Lung microvascular endothelial cell (primary cell): Measurements from ENCODE around the gene ATP10A. TPM values are rescaled to one million over a fixed set of nuclear protein-coding genes. Genes with fewer than 3 reads are reported as not detected.

Experiments used
- DNase-seq, 2 donors: peaks; one replicate each; pipeline versions ENCODE4 v3.0.0 to v3.0.0-alpha.2; 2010; ENCODE audit warnings: low read depth in 2 of 2
- total RNA-seq: library from RNA; depleted of rRNA; stranded (reverse); fragments of >200 nt; gene quantifications from 2 replicates; pipeline ENCODE4 v1.2.1, GENCODE V29; 2014

ATP10A gene
- total RNA-seq, 1 donor from 2014 or later, result not detected

DNA sequence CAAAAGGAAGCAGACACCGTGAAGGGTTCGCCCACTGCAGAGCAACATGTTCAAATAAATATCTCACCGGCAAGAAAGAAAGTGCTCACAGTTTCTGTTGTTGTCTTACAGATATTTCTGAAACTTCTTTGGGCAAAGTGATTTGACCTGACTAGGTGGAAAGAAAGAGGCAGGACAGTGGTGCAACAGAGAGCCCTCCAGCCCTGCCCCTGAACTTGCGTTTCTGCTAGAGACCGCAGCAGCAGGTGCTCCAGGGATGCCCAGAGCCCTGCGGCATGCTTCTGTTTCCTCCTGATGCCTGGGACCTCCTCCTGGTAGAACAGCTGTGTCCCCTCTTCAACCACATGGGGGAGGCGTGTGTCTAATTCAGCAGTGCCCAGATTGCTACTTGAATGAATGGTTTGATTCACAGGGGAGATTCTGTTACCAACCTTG lies 123.4 kb downstream of the ATP10A start:
- DNase-seq, result no peak

DNA sequence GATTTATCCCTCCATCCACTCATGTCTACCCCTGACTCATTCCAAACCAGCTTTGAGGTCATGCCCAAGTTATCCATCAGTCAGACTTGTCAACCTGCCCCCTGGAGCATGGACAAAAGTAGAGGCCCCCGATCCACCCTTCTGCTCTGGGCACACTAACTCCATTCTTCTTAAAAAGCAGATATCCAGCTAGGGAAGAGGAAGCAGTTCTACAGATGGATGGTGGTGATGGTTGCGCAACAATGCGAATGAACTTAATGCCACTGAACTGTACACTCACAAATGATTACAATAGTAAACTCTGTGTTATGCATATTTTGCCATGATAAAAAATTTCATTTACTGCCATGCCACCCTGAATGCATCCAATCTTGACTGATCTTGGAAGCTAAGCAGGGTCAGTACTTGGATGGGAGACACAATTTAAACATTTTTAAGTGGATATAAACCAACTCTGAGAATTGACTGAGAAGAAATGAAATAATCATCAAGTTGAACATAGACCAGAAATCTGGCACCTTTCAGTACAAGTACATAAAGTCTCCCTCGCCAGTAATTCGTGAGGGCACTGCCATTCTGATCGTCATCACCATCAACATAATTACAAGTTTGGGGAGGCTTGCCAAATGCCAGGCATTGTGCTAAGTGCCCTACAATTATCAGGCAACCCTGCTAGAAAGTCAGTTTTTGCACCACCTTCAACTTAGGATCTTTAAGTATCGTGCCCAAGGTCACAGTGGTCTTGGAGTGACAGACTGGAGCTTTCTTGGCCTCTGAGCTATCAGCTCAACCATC lies 124.8 kb downstream of the ATP10A start:
- DNase-seq, result no peak

DNA sequence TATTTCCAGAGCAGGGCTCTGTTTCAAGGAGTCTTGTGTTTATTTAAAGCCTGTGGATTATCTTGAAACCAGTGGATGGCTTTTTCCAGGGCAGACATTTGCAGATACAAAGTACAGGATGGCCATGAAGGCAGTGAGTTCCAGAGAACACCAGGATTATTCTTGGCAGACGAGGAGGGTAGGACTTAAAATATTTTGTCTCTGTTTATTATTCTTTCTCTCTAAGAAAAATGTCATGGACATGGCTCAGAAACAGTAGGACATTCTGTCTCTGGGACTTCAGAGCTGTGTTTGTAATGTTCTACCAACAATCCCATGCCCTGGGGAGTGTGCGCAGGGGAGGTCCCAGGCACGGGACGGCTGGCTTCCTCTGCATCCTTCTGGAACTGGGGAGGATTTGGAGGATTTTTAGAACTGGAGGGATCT lies 125.9 kb downstream of the ATP10A start:
- DNase-seq, result no peak

GRCh38 chr15:25736461-25736860 lies 126.7 kb downstream of the ATP10A start:
- no peak for DNase-seq

DNA sequence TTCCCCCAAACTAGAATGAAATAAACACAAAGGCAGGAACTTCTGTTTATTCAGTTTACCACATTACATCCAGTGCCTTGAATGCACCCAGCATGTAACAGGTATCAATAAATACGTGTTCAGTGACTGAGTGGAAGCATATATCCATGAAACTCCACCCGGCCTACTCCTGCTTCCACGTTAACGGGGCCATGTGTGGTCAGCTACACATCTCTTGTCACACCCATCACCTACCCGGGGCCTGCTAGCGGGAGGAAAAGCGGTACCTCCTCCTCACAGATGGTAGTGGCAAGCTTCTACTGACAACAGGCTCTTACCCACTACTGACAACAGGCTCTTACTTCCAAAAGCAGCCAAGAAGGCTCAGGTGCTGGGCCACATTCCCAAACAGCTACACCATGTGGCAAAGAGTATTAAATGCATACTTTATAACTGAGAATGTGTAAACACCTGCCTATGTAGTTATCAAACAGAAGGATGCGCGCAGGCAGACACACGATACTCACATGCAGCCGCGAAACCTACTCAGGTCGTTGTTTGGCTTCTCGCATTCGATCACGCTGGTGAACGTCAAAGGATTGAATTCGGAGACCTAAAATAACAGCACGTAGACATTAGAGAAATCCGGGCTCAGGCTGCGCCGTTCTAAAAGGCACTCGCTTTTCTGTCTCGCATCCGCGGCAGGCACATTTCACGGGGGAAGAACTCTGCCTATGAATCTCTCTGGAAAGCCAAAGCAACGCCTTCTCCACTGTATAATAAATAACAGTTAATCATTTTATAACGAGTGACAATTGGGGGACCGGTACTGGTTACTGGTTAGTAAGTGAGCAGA lies 127.4 kb downstream of the ATP10A start:
- DNase-seq, result no peak

DNA sequence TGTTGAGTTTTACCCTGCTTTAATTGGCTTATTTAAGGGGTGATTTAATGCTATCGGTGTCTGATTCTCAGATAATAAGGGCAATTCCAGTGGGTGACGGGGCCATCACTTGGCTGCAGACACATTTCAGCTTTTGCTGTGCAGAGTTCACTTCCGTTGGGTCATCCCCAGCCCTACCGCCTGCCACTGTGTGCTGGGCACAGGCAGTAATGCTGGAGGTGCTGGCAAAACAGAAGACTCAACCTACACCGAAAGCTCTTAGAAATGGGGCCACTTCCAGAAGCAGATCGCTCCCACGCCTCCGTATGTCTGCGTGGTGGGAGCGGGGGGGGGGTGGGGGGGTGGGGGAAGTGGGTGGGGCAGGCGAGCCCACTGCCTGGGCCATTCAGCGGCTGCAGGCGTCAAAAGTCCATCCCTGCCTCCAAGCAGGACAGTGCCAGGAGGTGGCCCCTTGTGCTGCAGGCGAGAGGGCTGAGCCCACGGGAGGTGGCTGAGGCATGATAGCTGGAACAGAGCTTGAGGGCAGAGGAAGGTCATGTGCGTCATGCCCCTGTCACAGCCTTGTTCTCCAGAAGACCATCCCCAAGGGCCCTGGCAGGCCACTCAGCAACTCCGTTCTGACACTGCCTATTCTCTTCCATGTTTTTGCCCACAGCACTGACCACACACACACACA lies 128.3 kb downstream of the ATP10A start:
- no peak for DNase-seq

GRCh38 chr15:25733856-25734679 lies 129.1 kb downstream of the ATP10A start:
- DNase-seq, result no peak

- DNase-seq, result no peak
Measured at GRCh38 chr15:25733036-25733855, 129.9 kb downstream of the ATP10A start.

GRCh38 chr15:25732191-25732590 lies 130.9 kb downstream of the ATP10A start:
- no peak for DNase-seq

DNA sequence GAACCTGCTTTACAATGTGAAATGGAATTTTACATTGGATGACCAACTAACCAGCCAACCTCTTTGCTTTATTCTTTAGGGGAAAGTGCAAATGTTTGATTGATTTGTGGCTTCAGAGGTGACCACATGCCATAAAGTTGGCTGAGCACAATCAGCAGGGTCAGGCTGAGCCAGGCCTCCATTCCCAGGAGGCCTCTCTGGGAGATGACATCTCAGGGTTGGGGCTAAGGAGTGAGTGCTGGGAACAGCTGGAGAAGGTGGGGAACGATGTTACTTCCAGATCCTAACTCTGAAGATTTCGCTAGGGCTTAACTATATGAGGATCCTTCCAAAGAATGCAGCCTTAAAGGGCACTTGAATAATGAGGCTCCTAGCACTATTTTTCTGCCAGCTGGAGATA lies 131.7 kb downstream of the ATP10A start:
- no peak for DNase-seq

DNA sequence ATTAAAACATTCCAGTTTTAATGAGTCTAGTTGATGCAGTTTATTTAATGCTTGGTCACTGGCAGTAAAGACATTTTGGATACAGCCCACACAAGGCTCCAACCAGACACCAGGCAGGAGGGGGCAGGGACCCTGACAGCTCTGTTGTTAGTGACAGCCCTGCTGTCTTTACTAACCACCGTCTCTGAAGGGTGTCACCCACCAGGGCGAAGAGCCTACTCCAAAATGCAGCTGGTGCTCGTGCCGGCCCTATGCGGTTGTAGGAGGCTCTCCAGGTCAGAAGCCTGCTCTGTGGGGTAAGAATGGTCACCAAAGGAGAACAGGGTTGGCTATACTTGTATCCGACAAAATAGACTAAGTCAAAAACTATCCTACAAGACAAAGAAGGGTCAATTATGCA lies 132.2 kb downstream of the ATP10A start:
- no peak for DNase-seq

DNA sequence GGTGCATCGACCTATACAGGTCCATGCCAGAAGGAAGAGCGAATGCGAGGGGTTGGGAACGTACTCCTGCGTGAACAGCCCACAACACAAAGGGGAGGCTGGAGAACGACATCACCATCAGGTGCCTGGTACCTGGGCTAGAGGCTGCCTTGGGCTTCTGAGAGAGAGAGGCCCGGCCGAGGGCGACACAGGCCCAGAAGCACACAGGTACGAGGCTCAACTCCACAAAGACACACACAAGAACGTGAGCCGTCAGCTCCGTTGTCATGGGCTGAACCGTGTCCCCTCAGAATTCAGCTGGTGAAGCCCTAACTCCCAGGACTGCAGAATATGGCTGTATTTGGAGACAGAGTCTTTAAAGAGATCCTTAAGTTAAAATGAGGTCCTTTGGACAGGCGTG lies 134.3 kb downstream of the ATP10A start:
- no peak for DNase-seq

DNA sequence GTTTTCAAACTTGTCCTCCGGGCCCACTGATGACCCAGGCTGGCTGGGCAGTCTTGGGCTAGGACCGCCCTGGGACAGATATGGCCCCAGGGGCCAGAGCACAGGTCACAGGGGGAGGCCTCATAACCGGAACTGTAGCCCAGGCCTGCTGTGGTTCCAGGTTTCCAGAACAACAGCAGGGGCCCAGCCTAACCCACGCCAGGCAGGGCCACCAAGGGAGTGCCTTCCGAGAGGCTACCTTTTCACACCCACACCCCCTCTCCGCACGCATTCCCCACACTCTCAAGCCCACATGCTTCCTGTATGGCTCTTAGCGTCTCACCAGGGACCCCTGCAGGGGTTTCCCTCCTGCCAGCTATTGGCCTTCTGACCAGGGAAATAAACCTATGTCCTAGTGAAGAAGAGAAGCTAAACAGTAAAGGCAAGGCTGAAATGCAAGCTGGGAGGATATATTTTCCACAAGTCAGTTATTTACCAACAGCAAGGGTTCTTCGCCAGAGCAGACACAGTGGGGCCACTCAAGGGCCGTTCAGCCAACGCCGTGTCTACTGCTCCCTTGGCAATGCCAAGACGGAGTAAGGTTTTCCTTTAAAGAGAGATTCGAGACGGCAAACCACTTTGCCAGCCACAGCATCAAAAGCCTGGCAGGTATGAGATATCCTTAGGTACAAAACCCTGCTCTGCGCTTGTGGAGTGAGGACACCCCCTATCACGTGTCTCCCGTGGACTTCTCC lies 135.1 kb downstream of the ATP10A start:
- DNase-seq, result no peak

GRCh38 chr15:25727116-25727515 lies 136.0 kb downstream of the ATP10A start:
- no peak for DNase-seq

GRCh38 chr15:25725758-25726157 lies 137.4 kb downstream of the ATP10A start:
- DNase-seq, result no peak

GRCh38 chr15:25724899-25725298 lies 138.2 kb downstream of the ATP10A start:
- DNase-seq, result no peak

DNA sequence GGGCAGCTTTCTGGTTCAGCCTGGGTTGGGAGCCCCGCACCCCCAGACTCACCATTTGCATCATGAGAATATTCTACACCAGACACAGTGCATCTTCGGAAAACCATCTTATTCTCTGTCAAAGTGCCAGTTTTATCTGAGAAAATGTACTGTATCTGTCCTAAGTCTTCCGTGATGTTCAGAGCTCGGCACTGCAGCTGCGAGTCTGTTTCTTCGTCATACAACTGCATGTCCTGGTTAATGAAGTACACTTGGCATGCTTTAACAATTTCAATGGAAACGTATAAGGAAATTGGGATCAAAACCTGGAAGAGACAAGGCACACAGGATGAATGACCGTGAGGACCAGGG lies 141.5 kb downstream of the ATP10A start:
- DNase-seq, result no peak

- no peak for DNase-seq
Measured at GRCh38 chr15:25719101-25719985, 143.8 kb downstream of the ATP10A start.

GRCh38 chr15:25718597-25718996 lies 144.5 kb downstream of the ATP10A start:
- DNase-seq, result no peak
